Urothelium cell line (cell line): ENCODE data around the gene ZNF467.
A peak's percentile ranks its signal among the peaks of the same experiment; 100 is the strongest.

ENCODE experiments used
- DNase-seq: peaks from one replicate; pipeline ENCODE4 v3.0.0; 2011; ENCODE audit warnings: low spot score, mixed read lengths
- FAIRE-seq: peaks from 2 replicates; lab custom pipeline; 2011; peaks lifted over from hg19 to GRCh38; lab: Jason Lieb, UNC

ZNF467 gene

DNA sequence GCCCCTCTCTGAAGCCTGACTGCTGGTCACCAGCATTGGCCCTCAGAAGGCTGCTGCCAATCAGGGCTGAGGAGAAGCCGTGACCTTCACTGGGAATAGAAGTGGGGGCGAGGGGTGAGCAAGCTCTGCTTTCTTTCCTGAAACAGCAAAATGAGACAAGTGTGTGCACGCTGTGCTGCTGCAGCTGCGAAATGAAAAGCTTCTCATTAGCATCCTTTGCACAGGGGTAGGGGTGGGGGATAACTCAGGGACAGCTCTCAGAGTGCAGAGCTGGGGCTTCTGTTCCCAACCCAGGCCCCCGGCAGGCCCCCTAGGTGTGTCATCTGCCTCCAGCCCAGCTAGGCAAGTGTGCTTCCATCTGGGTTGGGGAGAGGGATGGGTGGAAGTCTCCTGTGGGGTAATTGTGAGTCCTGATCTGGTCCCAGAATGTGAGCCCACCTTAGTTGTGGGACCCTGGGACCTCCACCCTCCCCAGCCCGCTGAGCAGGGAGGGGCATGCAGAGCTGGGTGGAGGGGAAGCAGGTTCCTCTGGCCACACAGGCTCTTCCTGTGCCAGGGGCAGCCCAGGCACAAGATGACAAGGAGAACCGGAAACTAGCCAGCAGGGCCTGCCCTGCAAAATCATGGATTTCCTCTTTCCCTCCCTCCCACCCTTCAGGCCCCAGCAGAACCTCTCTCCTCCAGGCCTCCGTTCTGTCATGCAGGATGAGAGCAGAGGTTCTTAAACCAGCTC is 22.2 kb downstream of the ZNF467 start:
- DNase-seq (no peak), FAIRE-seq (no peak)

DNA sequence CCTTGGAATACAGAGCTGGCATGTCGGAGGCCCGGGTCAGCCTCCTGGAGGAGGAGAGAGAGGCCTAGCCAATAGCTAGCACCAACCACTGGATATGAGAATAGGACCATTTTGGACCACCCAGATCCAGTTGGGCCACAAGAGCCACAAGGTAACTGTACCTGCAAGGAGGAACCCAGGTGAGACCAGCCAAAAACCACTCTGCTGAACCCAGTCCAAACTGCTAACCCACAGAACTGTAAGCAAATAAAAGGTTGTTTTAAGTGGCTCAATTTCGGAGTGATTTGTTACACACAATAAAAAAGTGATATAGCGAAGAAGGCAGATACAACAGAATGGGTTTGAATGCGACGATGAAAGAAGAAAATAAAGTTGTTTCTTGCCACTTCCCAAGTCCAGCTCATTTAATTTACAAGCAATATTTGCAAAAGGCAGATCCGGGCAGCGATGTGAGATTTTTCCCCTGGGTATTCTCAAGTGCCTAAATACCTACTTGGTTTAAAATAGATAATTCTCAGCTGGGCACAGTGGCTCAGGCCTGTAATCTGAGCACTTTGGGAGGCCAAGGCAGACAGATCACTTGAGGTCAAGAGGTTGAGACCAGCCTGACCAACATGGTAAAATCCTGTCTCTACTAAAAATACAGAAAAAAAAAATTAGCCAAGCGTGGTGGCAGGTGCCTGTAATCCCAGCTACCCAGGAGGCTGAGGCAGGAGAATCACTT is 23.1 kb downstream of the ZNF467 start:
- FAIRE-seq, result no peak
- DNase-seq, result no peak

DNA sequence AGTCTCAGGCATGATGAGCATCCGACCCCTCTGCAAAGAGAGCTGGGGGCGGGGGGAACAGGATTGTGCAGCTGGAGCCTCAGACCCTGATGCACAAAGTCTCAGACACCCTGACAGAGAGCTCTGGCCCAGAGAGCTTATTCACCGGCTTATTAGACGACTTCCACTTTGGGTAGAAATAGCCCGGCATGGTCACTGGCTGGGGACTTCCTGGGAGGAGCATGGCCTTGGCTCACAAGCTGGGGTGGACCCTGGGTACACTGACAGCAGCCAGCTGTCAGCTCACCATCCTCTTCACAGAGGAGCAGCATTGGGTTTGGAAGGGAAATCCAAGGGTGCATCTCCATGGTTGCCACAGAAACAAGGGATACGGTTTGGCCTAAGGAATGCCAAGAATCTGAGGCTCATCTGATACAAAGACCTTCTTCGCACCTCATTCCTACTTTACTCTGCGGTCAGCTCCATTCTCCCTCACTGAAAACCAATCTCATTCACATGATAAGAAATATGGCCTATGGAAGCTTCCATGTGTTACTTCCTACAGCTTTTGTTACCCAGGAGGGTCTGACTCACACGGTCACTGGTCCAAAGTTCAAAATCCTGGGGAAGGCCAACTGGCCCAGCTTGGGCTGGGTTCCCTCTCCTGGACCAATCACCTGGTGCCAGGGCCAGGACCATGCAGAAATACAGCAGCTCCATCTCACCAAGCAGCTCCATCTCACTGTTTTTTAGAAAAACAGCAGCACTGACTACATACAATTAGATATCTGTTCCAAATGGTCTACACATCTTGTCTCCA is 25.1 kb downstream of the ZNF467 start:
- FAIRE-seq, result no peak

GRCh38 chr7:149743476-149744255 is 29.7 kb downstream of the ZNF467 start:
- FAIRE-seq (no peak), DNase-seq (no peak)

More for the DNA sequence above, 25.1 kb downstream of the ZNF467 start:
- DNase-seq, result no peak

DNA sequence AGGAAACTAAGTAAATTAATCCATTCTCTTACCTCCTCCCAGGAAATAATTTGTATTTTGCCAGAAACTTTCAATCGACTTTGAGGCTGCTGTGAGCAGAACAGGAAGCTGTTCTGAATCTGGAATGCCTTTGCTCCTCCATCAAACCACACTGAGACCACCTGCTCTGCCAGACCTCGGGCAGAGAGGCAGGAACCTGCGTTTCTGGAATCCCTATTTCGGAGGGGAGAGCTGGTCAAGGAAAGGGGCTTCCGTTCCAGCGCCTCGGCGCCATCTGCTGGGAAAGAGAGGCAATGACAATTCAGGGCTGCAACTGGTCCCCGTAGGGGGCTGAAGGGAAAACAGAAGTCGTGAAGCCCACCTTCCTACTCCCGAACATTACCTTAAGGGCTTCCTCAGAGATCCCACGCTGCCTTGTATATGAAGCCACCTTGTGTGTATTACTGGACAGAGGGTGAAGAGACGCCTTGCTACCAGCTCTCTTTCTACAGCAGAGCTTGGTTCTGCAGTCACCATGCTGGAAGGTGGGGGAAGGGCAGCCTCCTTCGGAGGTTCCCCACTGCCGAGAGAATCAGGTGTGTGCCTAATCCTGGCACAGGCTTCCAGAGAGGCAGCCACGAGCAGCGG is 31.2 kb downstream of the ZNF467 start:
- FAIRE-seq (no peak), DNase-seq (peak; percentile 50)

DNA sequence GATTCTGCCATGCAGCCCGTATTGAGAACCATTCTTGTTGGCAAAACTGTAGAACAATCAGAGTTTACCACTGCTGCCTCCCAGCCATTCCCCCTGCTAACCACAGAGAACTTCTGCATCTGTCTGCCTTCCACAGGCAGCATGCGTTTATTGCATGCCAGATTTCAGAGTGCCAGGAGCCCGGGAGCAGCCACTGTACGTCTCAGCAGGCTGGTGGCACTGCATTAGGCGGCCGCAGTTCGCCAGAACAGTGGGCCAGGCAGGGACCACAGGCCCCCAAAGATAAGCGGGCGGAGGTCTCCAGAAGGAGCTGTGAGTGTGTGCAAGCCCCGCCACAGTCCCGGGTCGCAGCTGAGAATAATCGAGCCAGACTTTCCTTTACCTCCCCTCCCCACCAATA is 31.8 kb downstream of the ZNF467 start:
- DNase-seq (peak; percentile 3), FAIRE-seq (no peak)

DNA sequence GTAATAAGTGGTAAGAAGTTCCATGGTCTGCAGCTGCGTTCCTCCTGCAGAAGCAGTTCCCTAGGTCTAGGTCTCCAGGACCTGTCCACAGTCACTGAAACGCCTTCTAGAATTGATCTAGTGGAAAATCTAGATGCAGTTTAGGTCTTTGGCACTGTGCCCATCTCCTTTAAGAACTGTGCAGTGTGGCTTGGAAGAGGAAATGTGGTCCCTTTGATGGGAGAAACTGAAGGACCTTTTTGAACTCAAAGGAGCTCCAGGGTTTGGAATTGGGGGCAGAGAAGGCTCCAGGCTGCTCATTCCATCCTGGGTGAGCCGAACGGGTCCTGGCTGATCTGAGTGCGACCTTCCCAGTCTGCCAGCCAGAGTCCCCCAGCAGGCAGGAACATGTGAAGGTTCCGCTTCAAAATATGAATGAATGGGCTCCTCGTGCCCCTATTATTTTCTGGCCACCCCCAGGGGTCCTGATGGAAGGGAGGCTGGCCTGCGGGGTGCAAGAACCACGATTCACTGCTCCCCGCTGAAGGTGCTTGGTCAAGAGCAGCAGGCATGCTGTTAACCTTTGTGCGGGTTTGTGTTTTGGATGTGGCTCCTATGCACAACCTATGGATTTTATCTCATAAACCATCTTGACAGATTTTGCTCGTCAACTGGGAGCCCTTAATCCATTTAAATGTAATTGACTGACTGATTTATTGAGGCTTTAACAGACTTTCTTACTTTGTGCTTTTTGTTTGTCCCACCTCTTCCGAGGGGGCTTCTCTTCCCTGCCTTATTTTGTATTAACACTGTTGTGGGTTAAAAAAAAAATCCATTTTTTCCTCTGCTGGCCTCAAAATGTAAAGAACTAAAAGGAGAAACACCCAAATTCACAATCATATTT is 36.7 kb downstream of the ZNF467 start:
- DNase-seq, result no peak

DNA sequence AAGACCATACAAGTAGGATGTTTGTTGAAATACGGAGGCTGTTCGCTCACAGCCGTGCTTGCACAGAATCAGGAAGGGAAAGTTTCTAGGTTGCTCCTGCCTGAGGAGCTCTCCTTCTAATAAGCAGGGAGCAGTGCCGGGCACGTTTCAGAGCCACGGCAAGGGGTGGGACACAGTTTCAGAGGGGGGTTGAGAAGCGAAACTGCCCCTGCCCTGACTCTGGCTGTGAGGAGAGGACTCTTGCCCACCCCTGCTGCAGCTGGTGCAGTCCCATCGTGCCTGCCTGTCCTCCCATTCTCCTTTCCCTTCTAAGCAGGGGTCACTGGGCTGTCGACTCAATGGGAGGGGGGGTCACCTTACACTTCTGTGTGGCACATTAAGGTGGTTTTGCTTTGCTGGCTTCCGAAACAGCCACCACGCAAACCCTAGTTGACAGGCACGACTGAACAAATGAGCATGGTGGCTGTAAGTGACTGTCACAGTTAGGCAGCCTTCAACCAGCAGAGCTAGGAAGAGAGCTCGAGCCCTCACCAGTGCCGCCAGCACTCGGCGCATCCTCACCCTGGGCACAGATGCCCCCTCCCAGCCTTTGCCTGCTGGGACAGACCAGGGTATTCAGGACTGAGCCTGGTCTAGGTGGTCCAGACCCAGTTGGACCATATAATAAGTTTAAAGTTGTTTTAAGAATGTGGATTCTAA is 37.5 kb downstream of the ZNF467 start:
- no peak for DNase-seq
- FAIRE-seq, result no peak

More for the DNA sequence above, 36.7 kb downstream of the ZNF467 start:
- FAIRE-seq, result no peak

GRCh38 chr7:149735181-149735602 is 38.2 kb downstream of the ZNF467 start:
- FAIRE-seq, result no peak
- no peak for DNase-seq

GRCh38 chr7:149734791-149735075 is 38.7 kb downstream of the ZNF467 start:
- FAIRE-seq, result no peak

DNA sequence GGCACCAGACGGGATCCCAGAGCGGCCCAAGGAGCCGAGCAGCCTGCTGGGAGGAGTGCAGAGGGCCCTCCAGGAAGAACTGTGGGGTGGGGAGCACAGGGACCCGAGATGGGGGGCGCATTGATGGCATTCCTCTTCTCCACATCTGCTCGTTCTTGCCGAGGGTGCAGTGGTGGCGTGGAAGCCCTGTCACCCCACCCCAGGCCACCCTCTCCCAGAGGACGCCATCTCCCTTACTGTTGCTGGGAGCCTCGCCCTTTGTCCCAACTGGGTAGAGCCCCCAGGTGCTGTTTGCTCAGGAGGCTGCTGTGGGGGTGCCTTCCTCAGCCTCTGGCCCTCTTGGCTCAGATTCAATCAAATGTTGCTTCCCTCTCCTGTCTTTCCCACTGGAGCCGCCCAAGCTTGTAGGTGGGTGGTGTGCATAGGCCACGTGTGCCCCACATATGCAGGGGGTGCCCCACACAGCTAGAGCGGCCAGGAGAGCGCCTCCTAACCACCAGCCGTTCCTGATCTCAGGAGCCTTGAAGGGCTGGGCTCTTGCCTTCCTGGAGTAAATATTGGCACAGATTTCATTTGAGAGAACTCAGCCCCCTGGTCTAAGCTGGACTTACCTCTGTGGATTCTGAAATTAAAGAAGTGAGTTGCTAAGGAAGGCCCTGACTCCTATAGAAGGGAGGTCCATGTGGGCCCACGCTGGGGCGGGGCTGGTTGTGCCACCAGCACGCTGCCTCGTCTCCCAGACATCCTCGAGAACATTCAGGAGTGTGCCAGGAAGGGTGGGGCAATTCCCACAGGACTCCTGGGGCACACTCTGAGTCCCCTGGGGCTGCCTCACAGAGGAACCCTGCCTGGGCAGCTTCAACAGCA is 39.2 kb downstream of the ZNF467 start:
- FAIRE-seq (no peak), DNase-seq (no peak)

More at GRCh38 chr7:149734791-149735075, 38.7 kb downstream of the ZNF467 start:
- DNase-seq, result no peak

- DNase-seq, result no peak
- no peak for FAIRE-seq
Observed at GRCh38 chr7:149733131-149733923, 40.1 kb downstream of the ZNF467 start.

DNA sequence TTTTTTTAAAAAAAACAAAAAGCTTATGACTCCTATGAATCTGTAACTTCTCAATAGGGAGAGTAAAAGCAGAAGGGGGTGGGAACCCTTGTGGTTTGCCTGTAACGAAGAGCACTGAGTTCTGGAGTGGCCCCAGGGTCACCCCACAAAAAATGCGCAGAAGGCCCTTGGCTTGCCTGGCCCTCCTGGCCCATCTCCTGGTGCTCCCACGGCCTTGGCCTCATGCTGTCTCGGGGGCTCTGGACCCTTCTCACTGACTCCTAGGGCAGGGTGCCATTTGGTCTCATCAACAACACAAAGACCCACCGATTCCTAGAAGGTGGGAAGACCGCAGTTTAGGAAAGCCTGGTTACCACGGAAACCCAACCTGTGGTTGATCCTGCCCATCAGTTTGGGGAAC is 40.8 kb downstream of the ZNF467 start:
- no peak for FAIRE-seq
- DNase-seq, result no peak

- FAIRE-seq, result no peak
- DNase-seq, result no peak
Observed at GRCh38 chr7:149732111-149732561, 41.3 kb downstream of the ZNF467 start.

- DNase-seq, result no peak
- FAIRE-seq, result no peak
Observed at GRCh38 chr7:149731207-149731955, 42.0 kb downstream of the ZNF467 start.
